Stomach (tissue), 9 donors: ENCODE data around the gene MYRIP. TPM values are rescaled to one million over a fixed set of nuclear protein-coding genes. Genes with fewer than 3 reads are reported as not detected.
"Not testable (repeated sequence)": the region's sequence is repeated elsewhere in the genome, so short reads cannot be mapped to it uniquely, and the experiment has no call there.

Experiments used
- DNase-seq, 2 donors: peaks; one replicate each; pipeline versions ENCODE4 v3.0.0 to v3.0.0-alpha.2; 2013 to 2019
- H3K27ac ChIP-seq, 5 donors: fragments of 200-600 bp in 4 of 5; sonication (generic) in 4 of 5; one replicate each; pipeline ENCODE4 v1.5.1; 2013 to 2019; ENCODE audit warnings: mild to moderate bottlenecking in 1 of 5, moderate library complexity in 1 of 5
- H3K27me3 ChIP-seq, 3 donors: fragments of 200-600 bp; sonication (generic); one replicate each; pipeline ENCODE4 v1.5.1; 2017 to 2019; ENCODE audit warnings: mixed run types in 1 of 3
- H3K36me3 ChIP-seq, 4 donors: fragments of 200-600 bp; sonication (generic); 1 replicate in 3 of 4; 2 replicates in 1 of 4; pipeline ENCODE4 v1.5.1; 2016 to 2019
- H3K4me1 ChIP-seq, 4 donors: fragments of 200-600 bp; sonication (generic); one replicate each; pipeline ENCODE4 v1.5.1; 2016 to 2019
- H3K4me3 ChIP-seq, 4 donors: fragments of 200-600 bp; sonication (generic) in 3 of 4; one replicate each; pipeline ENCODE4 v1.5.1; 2016 to 2019; ENCODE audit warnings: mild to moderate bottlenecking in 1 of 4
- H3K9me3 ChIP-seq, 4 donors: fragments of 200-600 bp; sonication (generic); one replicate each; pipeline ENCODE4 v1.5.1; 2016 to 2019
- EP300 ChIP-seq: sonication (generic); formaldehyde crosslinking; IDR thresholded peaks from one replicate; pipeline ENCODE4 v1.6.1; 2017; ENCODE audit warnings: antibody characterized with exemption
- POLR2A ChIP-seq, 4 donors: fragments of 450-650 bp; IDR thresholded peaks; one replicate each; pipeline ENCODE4 v1.6.1; 2016; ENCODE audit warnings: antibody characterized with exemption in 4 of 4, control low read depth in 2 of 4, mild to moderate bottlenecking in 1 of 4, moderate library complexity in 1 of 4
- POLR2AphosphoS5 ChIP-seq, 3 donors: sonication (generic); formaldehyde crosslinking; IDR thresholded peaks; one replicate each; pipeline ENCODE4 v1.6.1; 2016; ENCODE audit warnings: antibody characterized with exemption in 3 of 3
- WGBS, 5 donors: extraction: QIAGEN DNeasy Blood & Tissue Kit in 3 of 5; methylation state at CpG; one replicate each; pipeline versions ENCODE4 v1.1.5 to v1.1.7; 2013 to 2018; 5-methylcytosine and 5-hydroxymethylcytosine counted together
- intact Hi-C: fragments of 100-400 bp; cut with DNase I; formaldehyde crosslinking; loops from one replicate; pipeline ENCODE4 v1.15.1; 2023; ENCODE audit warnings: low total_unique reads
- polyA plus RNA-seq, 3 donors: library from polyadenylated mRNA; stranded (reverse); fragments of 200-250 nt; gene quantifications; one replicate each; pipeline ENCODE4 v1.2.3, GENCODE V29; 2013
- total RNA-seq, 5 donors: library from RNA; depleted of rRNA; stranded (reverse); fragments of >200 nt; gene quantifications; one replicate each; pipeline versions ENCODE4 v1.1.0 to v1.2.3, GENCODE V29; 2014 to 2016
- TF ChIP-seq, protein P1 (sequence below), 7 experiments: fragments of 450-650 bp in 4 of 7; fragments of 200-600 bp in 3 of 7; sonication (generic) in 3 of 7; IDR thresholded peaks; one replicate each; pipeline ENCODE4 v1.5.1; 2016 to 2019; ENCODE audit warnings: antibody characterized with exemption in 7 of 7, control low read depth in 2 of 7, mild to moderate bottlenecking in 1 of 7
- donor health status: healthy with polysubstance abuse.
- donor health status: Bipolar disorder and iron deficiency.
- donor health status: healthy.

Gene MYRIP
- total and polyA plus RNA-seq, 8 donors = 1.8 to 20.6 (median 6.8) TPM

DNA sequence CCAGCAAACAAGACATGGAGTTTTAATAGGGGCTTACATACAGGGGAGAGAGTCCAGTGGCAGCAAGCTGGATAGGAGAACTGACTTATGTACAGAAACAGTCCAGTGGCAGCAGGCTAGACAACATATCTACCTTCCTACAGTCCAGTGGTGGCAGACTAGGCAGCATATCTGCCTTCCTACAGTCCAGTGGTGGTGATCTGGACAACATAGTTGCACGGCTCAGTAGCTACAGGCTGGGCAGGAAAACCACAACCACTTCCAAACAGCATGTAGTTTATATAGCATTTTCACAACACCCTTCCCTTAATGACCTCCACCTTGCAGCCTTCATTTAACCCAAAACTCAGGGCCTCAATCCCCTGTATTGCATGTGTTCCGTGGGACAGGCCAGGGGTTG is 318.8 kb downstream of the MYRIP start:
- no peaks in the 10 kb centered on the region for H3K9me3 ChIP-seq
- no peak overlapping the region for H3K27ac ChIP-seq
- intact Hi-C loops = no loop called here
- H3K27me3 ChIP-seq = no peaks in the 10 kb centered on the region
- no peak overlapping the region for H3K4me3 ChIP-seq
- no peak for TF ChIP-seq EP300
- TF ChIP-seq, protein P1, sequence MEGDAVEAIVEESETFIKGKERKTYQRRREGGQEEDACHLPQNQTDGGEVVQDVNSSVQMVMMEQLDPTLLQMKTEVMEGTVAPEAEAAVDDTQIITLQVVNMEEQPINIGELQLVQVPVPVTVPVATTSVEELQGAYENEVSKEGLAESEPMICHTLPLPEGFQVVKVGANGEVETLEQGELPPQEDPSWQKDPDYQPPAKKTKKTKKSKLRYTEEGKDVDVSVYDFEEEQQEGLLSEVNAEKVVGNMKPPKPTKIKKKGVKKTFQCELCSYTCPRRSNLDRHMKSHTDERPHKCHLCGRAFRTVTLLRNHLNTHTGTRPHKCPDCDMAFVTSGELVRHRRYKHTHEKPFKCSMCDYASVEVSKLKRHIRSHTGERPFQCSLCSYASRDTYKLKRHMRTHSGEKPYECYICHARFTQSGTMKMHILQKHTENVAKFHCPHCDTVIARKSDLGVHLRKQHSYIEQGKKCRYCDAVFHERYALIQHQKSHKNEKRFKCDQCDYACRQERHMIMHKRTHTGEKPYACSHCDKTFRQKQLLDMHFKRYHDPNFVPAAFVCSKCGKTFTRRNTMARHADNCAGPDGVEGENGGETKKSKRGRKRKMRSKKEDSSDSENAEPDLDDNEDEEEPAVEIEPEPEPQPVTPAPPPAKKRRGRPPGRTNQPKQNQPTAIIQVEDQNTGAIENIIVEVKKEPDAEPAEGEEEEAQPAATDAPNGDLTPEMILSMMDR (IDR thresholded peaks at IDR 0.05) = no peak
- H3K36me3 ChIP-seq = no peaks in the 10 kb centered on the region
- no peaks in the 10 kb centered on the region for H3K4me1 ChIP-seq
- no peak for DNase-seq
- 63 to 83% (median 82%) methylated on average over 2 of the region's 2 CpGs for WGBS, 5 donors

DNA sequence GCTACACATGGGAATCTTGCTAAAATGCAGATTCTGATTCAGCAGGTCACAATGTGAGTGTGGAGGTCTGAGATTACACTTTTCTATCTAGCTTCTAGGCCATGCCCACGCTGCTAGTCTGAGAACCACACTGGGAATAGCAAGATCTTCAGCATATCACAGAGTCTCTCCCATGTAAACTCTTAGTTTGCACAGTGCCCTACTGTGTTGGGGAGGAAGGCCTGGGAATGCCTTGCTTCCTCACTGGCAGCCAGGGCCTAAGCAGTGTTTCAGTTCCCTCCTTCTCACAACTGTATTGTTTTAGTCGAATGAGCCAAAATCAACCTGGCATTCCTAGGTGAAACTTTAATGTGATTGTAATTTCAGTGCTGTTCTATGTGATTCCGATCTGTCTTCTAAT is 320.1 kb downstream of the MYRIP start:
- H3K4me1 ChIP-seq = no peaks in the 10 kb centered on the region

DNA sequence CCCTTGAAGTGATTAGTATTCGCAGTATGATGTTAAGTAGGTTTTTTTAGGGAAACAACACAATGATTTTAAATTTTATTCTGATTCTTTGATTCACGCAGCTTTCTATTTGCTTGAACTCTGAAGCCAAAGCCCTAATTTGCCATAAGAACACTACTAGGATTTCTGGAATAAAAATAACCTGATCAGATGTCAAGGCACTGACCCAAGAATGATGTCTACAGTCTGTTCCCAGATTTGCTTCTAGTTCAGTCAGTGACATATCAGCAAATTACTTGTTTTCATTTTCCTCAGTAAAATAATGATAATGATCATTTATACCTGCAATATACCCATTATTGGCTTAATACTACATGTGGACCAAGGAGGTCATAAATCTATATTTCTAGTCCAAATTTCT is 320.6 kb downstream of the MYRIP start:
- WGBS, 5 donors = 84 to 96% (median 96%) methylated on average over 2 of the region's 2 CpGs
- intact Hi-C loops = no loop called here
- no peak overlapping the region for H3K27ac ChIP-seq
- TF ChIP-seq, protein P1 (IDR thresholded peaks at IDR 0.05) = no peak
- TF ChIP-seq EP300 (no peak), POLR2AphosphoS5 (IDR thresholded peaks at IDR 0.05) (no peak), POLR2A (IDR thresholded peaks at IDR 0.05) (no peak)
- H3K4me3 ChIP-seq = no peak overlapping the region
- no peaks in the 10 kb centered on the region for H3K27me3 ChIP-seq
- no peaks in the 10 kb centered on the region for H3K4me1 ChIP-seq
- no peak for DNase-seq
- H3K36me3 ChIP-seq = no peaks in the 10 kb centered on the region
- H3K9me3 ChIP-seq = peaks cover 0 to 9% (median 6%) of the 10 kb centered on the region in 4 donors

More for the DNA sequence above, 320.1 kb downstream of the MYRIP start:
- WGBS, 5 donors = 82 to 91% (median 85%) methylated on average over 3 of the region's 3 CpGs
- TF ChIP-seq, protein P1 (IDR thresholded peaks at IDR 0.05) = no peak
- TF ChIP-seq POLR2A (IDR thresholded peaks at IDR 0.05) (no peak), EP300 (no peak), POLR2AphosphoS5 (IDR thresholded peaks at IDR 0.05) (no peak)
- Histone ChIP-seq H3K4me3 (no peak overlapping the region), H3K9me3 (peaks cover 0 to 8% (median 5%) of the 10 kb centered on the region in 4 donors), H3K36me3 (no peaks in the 10 kb centered on the region), H3K27ac (no peak overlapping the region), H3K27me3 (no peaks in the 10 kb centered on the region)
- intact Hi-C loops = no loop called here
- no peak for DNase-seq

DNA sequence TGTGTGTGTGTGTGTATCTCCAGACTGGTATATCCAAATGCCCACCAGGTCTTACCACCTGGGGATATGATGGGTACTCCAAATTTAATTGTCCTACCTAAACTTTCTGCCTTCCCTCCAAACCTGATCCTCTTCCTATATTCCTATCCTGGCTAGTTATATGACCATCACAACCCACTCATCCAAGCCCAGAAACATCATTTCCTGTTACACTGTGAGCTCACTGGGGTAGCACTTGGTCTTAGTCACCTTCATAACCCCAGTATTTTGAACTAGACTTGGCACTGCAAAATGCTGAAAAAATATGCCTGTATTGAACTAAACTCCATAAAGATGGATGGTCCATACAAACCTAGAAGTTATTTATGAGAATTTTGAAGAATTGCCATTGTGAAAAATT is 321.3 kb downstream of the MYRIP start:
- DNase-seq = no peak
- no peaks in the 10 kb centered on the region for H3K36me3 ChIP-seq
- H3K27ac ChIP-seq = no peak overlapping the region
- intact Hi-C loops = no loop called here
- H3K4me1 ChIP-seq = no peaks in the 10 kb centered on the region
- TF ChIP-seq, protein P1 (IDR thresholded peaks at IDR 0.05) = no peak
- TF ChIP-seq POLR2AphosphoS5 (IDR thresholded peaks at IDR 0.05) (no peak), POLR2A (IDR thresholded peaks at IDR 0.05) (no peak), EP300 (no peak)
- no peaks in the 10 kb centered on the region for H3K27me3 ChIP-seq
- peaks cover 0 to 14% (median 7%) of the 10 kb centered on the region in 4 donors for H3K9me3 ChIP-seq
- no peak overlapping the region for H3K4me3 ChIP-seq

DNA sequence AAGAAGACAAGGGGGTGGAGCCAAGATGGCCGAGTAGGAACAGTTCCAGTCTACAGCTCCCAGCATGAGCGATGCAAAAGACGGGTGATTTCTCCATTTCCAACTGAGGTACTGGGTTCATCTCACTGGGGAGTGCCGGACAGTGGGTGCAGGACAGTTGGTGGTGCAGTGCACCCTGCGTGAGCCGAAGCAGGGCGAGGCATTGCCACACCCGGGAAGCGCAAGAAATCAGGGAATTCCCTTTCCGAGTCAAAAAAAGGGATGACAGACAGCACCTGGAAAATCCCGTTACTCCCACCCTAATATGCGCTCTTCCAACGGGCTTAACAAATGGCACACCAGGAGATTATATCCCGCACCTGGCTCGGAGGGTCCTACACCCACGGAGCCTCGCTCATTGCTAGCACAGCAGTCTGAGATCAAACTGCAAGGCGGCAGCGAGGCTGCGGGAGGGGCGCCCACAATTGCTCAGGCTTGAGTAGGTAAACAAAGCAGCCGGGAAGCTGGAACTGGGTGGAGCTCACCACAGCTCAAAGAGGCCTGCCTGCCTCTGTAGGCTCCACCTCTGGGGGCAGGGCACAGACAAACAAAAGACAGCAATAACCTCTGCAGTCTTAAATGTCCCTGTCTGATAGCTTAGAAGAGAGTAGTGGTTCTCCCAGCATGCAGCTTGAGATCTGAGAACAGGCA is 324.6 kb downstream of the MYRIP start:
- H3K4me3 ChIP-seq, H3K4me1 ChIP-seq, H3K27me3 ChIP-seq, H3K36me3 ChIP-seq, intact Hi-C loops, H3K27ac ChIP-seq, DNase-seq: not testable (repeated sequence)
- peaks cover 0 to 14% (median 7%) of the 10 kb centered on the region in 4 donors for H3K9me3 ChIP-seq
- WGBS, 5 donors = 89 to 94% (median 90%) methylated on average over 19 to 22 of the region's 22 CpGs
